GM18519 (cell line): ENCODE results near the gene EEPD1.
A peak's percentile ranks its signal among the peaks of the same experiment; 100 is the strongest.
"Not testable (repeated sequence)": the region's sequence is repeated elsewhere in the genome, so short reads cannot be mapped to it uniquely, and the experiment has no call there.

Experiments used
- ATAC-seq: cut with Tn5 transposase; IDR thresholded peaks from one replicate; pipeline ENCODE4 v1.9.1; 2021; ENCODE audit warnings: mild to moderate bottlenecking, moderate library complexity; ENCODE audit not compliant: unreplicated experiment, low FRiP score

Gene EEPD1

GRCh38 chr7:36152756-36153570, at the start of gene EEPD1:
EEPD1 (plus strand) TSS chr7:36153254; CDS start chr7:36154325, 1,071 bp downstream.
- peak; percentile 85 for ATAC-seq

GRCh38 chr7:36103837-36104561, 49.1 kb upstream of the EEPD1 start:
- ATAC-seq: no peak

- ATAC-seq: not testable (repeated sequence)
Measured at GRCh38 chr7:36106972-36107908, 45.8 kb upstream of the EEPD1 start.

- ATAC-seq: no peak
Measured at GRCh38 chr7:36107926-36108631, 45.0 kb upstream of the EEPD1 start.

- no peak for ATAC-seq
Measured at GRCh38 chr7:36109013-36109627, 43.9 kb upstream of the EEPD1 start.

GRCh38 chr7:36110584-36110983, 42.5 kb upstream of the EEPD1 start:
- no peak for ATAC-seq

- no peak for ATAC-seq
Measured at GRCh38 chr7:36112969-36113368, 40.1 kb upstream of the EEPD1 start.

- no peak for ATAC-seq
Measured at GRCh38 chr7:36114355-36114754, 38.7 kb upstream of the EEPD1 start.

- peak; percentile 99 for ATAC-seq
Measured at GRCh38 chr7:36115448-36116321, 37.4 kb upstream of the EEPD1 start.

GRCh38 chr7:36116347-36117202, 36.5 kb upstream of the EEPD1 start:
- ATAC-seq: no peak

GRCh38 chr7:36117203-36117840, 35.7 kb upstream of the EEPD1 start:
- ATAC-seq: no peak

- ATAC-seq: no peak
Measured at GRCh38 chr7:36118344-36118743, 34.7 kb upstream of the EEPD1 start.

- ATAC-seq: no peak
Measured at GRCh38 chr7:36119005-36119706, 33.9 kb upstream of the EEPD1 start.

- not testable (repeated sequence) for ATAC-seq
Measured at GRCh38 chr7:36119983-36120646, 32.9 kb upstream of the EEPD1 start.

- ATAC-seq: not testable (repeated sequence)
Measured at GRCh38 chr7:36125630-36126029, 27.4 kb upstream of the EEPD1 start.

GRCh38 chr7:36127075-36127740, 25.8 kb upstream of the EEPD1 start:
- ATAC-seq: peak; percentile 82
